Right lung (tissue), 5 donors: Measurements from ENCODE around the gene ACLY. TPM values are rescaled to one million over a fixed set of nuclear protein-coding genes. Genes with fewer than 3 reads are reported as not detected.
A peak's percentile ranks its signal among the peaks of the same experiment; 100 is the strongest.
"Not testable (repeated sequence)": the region's sequence is repeated elsewhere in the genome, so short reads cannot be mapped to it uniquely, and the experiment has no call there.

Experiments
- DNase-seq, 2 donors: peaks; one replicate each; pipeline ENCODE4 v3.0.0-alpha.2; 2013
- polyA plus RNA-seq, 5 donors: library from polyadenylated mRNA; unstranded; fragments of 120-200 nt; gene quantifications; one replicate each; pipeline versions ENCODE4 v1.2.1 to v1.2.3, GENCODE V29; 2013; ENCODE audit warnings: inconsistent platforms in 1 of 5, low replicate concordance in 1 of 5; ENCODE audit not compliant: insufficient read length in 5 of 5, insufficient read depth in 1 of 5

Gene ACLY
- polyA plus RNA-seq, 5 donors, result 69.8 to 87.7 (median 72.1) TPM

DNA sequence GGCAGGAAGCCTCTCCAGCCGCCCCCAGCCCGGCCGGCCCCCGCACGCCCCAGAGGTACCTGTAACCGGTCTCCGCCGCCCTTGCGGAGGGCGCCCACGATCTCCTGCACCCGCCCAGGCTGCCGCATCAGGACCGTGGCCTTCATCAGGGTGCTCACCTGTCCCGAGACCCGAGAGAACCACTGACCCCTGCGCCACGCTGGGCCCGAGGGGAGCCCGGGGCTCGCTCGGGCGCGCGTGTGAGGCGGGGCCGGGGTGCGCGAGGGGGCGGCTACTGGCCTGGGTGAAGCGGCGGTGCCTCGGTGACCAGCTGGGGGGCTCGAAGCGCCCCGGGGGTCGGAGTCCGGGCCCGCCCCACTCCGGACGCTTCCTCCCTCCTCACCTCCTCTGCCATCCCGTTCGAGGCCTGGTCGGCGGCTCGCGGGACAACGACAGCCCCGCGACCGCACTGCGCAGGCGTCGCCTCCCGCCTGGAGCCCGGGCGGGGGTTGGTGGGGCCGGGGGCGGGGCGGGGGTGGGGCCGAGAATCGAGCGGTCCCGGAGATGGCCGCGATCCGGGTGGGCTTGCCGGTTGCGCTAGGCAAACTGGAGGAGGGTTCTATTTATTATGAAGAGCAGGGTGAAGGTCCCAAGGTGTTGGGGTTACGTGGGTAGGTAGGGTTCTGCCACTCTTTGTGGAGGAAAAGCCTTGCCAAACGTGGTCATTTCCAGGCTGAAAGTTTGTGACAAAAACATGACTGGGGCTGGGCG lies 82.8 kb downstream of the ACLY start, which contains the start of gene NT5C3B:
Gene NT5C3B (minus strand): TSS at position 433 of the 750 bp plus-strand sequence. CDS start 39 bp downstream, at position 394.
- peak; percentile 52 to 58 for DNase-seq

- no peak for DNase-seq
These were observed 83.4 kb downstream of the ACLY start for GRCh38 chr17:41835214-41835799.

DNA sequence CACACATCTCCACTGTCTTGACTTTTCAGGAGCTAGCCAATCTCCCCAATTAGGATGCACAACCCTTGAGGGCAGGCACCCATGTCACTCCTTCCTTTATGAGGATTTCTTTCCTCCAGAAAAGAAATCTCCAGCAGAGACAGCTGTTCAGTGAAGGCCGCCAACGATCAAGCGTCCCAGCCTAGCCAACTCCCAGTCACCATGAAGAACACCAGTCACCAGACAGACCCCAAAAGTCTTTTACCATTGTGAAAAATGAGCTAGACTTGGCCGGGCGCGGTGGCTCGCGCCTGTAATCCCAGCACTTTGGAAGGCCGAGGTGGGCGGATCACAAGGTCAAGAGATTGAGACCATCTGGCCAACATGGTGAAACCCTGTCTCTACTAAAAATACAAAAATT lies 88.8 kb downstream of the ACLY start:
- DNase-seq, result not testable (repeated sequence)

- no peak for DNase-seq
These were observed 93.4 kb downstream of the ACLY start for GRCh38 chr17:41825175-41825845.

DNA sequence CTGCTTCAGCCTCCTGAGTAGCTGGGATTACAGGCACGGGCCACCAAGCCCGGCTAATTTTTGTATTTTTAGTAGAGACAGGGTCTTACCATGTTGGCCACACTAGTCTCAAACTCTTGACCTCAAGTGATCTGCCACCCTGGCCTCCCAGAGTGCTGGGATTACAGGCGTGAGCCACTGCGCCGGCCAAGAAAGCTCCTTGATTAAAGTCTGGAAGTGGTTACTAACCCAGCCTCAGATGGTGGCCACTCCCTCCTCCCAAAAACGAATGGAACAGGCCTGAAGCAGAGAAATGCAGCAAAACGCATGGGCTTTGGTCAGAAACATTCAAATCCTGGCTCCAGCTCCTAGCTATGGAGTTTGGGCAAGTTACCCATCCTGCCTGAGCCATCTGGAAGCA lies 94.7 kb downstream of the ACLY start:
- no peak for DNase-seq

- DNase-seq, result no peak
These were observed 95.2 kb downstream of the ACLY start for GRCh38 chr17:41823580-41823979.

DNA sequence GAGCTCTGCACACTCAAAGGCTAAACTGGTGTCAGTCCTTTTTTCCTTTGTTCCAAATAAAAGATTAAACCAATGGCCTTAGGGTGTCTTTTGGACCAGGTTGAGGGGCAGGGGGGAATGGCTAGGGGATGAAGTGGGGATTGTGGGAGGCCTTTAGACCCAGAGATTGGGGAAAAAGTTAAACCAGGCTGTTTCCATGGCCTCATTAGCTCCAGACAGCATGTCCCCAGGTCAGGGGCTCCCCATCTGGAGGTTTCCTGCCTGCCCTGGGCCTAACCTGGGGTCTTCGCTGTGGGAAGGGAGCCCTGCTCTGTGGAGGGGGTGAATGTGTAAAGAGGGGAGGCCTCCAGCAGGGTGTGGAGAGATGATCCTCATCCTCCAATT lies 95.6 kb downstream of the ACLY start:
- DNase-seq, result no peak

- DNase-seq, result no peak
These were observed 96.3 kb downstream of the ACLY start for GRCh38 chr17:41822216-41823140.

DNA sequence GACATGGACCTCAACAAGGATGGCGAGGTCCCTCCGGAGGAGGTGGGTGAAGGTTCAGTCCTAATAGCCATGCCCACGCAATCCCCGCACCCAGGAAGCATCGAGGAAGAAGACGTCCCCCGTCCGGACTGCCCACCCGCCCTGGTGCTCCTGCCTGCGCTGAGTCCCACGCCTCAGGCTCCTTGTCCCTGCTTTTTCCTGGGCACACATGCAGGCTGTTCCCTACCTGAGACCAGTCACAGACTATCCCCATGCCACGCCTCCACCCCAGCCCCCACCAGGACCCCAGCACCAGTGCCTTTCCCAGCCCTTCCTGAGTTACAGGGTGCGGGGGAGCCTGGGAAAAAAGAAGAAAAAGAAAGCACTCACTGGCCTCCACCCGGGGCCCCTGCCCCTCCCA lies 97.0 kb downstream of the ACLY start:
- DNase-seq, result no peak

GRCh38 chr17:41818024-41818423 lies 100.7 kb downstream of the ACLY start:
- DNase-seq, result no peak

Other genes starting within 250 kb of the ACLY start
- 100 to 1,000 TPM; 648 to 772 (median 688) TPM for gene EIF1, start 230.1 kb downstream of the ACLY start, polyA plus RNA-seq
- gene GAST, start 206.6 kb downstream of the ACLY start, polyA plus RNA-seq, result not detected
- gene HAP1, start 184.3 kb downstream of the ACLY start, polyA plus RNA-seq, result under 1 TPM; 0.18 to 0.60 (median 0.49) TPM
- 100 to 1,000 TPM in 3 of 5 donors, 10 to 100 TPM in 2; 81.3 to 137 (median 103) TPM for gene JUP, start 132.2 kb downstream of the ACLY start, polyA plus RNA-seq
- 10 to 100 TPM; 23.9 to 46.8 (median 32.1) TPM for gene P3H4, start 107.0 kb downstream of the ACLY start, polyA plus RNA-seq
- gene FKBP10, start 105.9 kb downstream of the ACLY start, polyA plus RNA-seq, result 100 to 1,000 TPM; 108 to 162 (median 140) TPM
- gene NT5C3B, start 82.7 kb downstream of the ACLY start, polyA plus RNA-seq, result 100 to 1,000 TPM in 3 of 5 donors, 10 to 100 TPM in 2; 86.8 to 105 (median 103) TPM
- under 1 TPM in 4 of 5 donors, not detected in 1; 0.14 to 0.28 (median 0.24) TPM for gene KLHL10, start 81.1 kb downstream of the ACLY start, polyA plus RNA-seq
- 10 to 100 TPM in 1 of 5 donors, 1 to 10 TPM in 4; 6.2 to 10.7 (median 9.4) TPM for gene KLHL11, start 53.5 kb downstream of the ACLY start, polyA plus RNA-seq
- gene ODAD4, start 11.7 kb upstream of the ACLY start, polyA plus RNA-seq, result 1 to 10 TPM; 3.8 to 8.8 (median 6.0) TPM
- 10 to 100 TPM; 49.6 to 78.5 (median 55.9) TPM for gene CNP, start 47.8 kb upstream of the ACLY start, polyA plus RNA-seq
- 100 to 1,000 TPM; 121 to 167 (median 149) TPM for gene DNAJC7, start 98.5 kb upstream of the ACLY start, polyA plus RNA-seq
- gene NKIRAS2, start 101.1 kb upstream of the ACLY start, polyA plus RNA-seq, result 10 to 100 TPM; 37.6 to 56.9 (median 42.2) TPM
- gene C17orf113, start 131.7 kb upstream of the ACLY start, polyA plus RNA-seq, result 1 to 10 TPM; 3.6 to 5.0 (median 4.6) TPM
- gene ZNF385C, start 179.5 kb upstream of the ACLY start, polyA plus RNA-seq, result 1 to 10 TPM; 2.6 to 3.9 (median 3.0) TPM
- gene DHX58, start 193.8 kb upstream of the ACLY start, polyA plus RNA-seq, result 10 to 100 TPM; 13.9 to 20.1 (median 18.8) TPM
- gene KAT2A, start 202.4 kb upstream of the ACLY start, polyA plus RNA-seq, result 10 to 100 TPM; 51.3 to 73.7 (median 67.3) TPM
- gene HSPB9, start 203.9 kb upstream of the ACLY start, polyA plus RNA-seq, result under 1 TPM; 0.29 to 0.60 (median 0.43) TPM
- gene RAB5C, start 236.0 kb upstream of the ACLY start, polyA plus RNA-seq, result 100 to 1,000 TPM in 3 of 5 donors, 10 to 100 TPM in 2; 93.3 to 131 (median 102) TPM